OCI-LY3 (cell line): ENCODE results near the gene NUB1.

Experiments used
- CTCF ChIP-seq: fragments of 200-600, 300-600 bp; sonication (generic); IDR thresholded peaks from 2 replicates; pipeline ENCODE4 v1.5.1; 2014; ENCODE audit warnings: antibody characterized with exemption, low read length, low read depth
- EZH2phosphoT487 ChIP-seq: fragments of 200-600 bp; shearing (Covaris generic); IDR thresholded peaks from 2 replicates; pipeline ENCODE4 v1.6.1; 2018; ENCODE audit warnings: antibody characterized with exemption, mixed run types, low read depth

- TF ChIP-seq CTCF (no peak), EZH2phosphoT487 (no peak)
Measured at GRCh38 chr7:151337346-151337745, 4.3 kb upstream of the NUB1 start.
